HEK293 (cell line): ENCODE measurements around the gene BMP6.

Experiments used
- CTCF ChIP-seq: fragments of 450-650 bp; formaldehyde crosslinking; IDR thresholded peaks from 2 replicates; pipeline ENCODE4 v1.5.1; 2016; ENCODE audit warnings: missing biosample characterization, missing genetic modification characterization
- REPIN1 ChIP-seq: fragments of 450-650 bp; formaldehyde crosslinking; IDR thresholded peaks from 2 replicates; pipeline ENCODE4 v1.5.1; 2017; ENCODE audit warnings: missing biosample characterization, missing genetic modification characterization, low read depth
- SCRT2 ChIP-seq: fragments of 450-650 bp; formaldehyde crosslinking; IDR thresholded peaks from 2 replicates; pipeline ENCODE4 v1.5.1; 2016; ENCODE audit warnings: missing biosample characterization, missing genetic modification characterization
- ZBTB7A ChIP-seq: fragments of 450-650 bp; formaldehyde crosslinking; IDR thresholded peaks from 2 replicates; pipeline ENCODE4 v1.5.1; 2016; ENCODE audit warnings: low read depth, missing biosample characterization, missing genetic modification characterization
- ZNF529 ChIP-seq: fragments of 450-650 bp; formaldehyde crosslinking; IDR thresholded peaks from 2 replicates; pipeline ENCODE4 v1.5.1; 2017; ENCODE audit warnings: missing genetic modification characterization, missing biosample characterization; ENCODE audit not compliant: insufficient replicate concordance

GRCh38 chr6:7891078-7891872 is 165.4 kb downstream of the BMP6 start:
- no peak for TF ChIP-seq ZBTB7A (tag by site-specific recombination)
- TF ChIP-seq REPIN1 (tag by site-specific recombination), result no peak
- no peak for TF ChIP-seq CTCF (tag by site-specific recombination)
- TF ChIP-seq ZNF529 (tag by site-specific recombination), result no peak
- no peak for TF ChIP-seq SCRT2 (tag by site-specific recombination)
